Femur (tissue), 1 donor: ENCODE results near the gene CHRNA10.
"Not testable (repeated sequence)": the region's sequence is repeated elsewhere in the genome, so short reads cannot be mapped to it uniquely, and the experiment has no call there.

Experiments
- DNase-seq: peaks from one replicate; pipeline ENCODE4 v3.0.0-alpha.2; 2017

The CHRNA10 gene

GRCh38 chr11:3665336-3666022 lies 5.7 kb downstream of the CHRNA10 start:
- DNase-seq: no peak

GRCh38 chr11:3664032-3664630 lies 7.1 kb downstream of the CHRNA10 start:
- no peak for DNase-seq

GRCh38 chr11:3662856-3663255 lies 8.3 kb downstream of the CHRNA10 start:
- DNase-seq: no peak

- no peak for DNase-seq
Observed at GRCh38 chr11:3660960-3661359, 10.2 kb downstream of the CHRNA10 start.

- DNase-seq: no peak
Observed at GRCh38 chr11:3659595-3660515, 11.3 kb downstream of the CHRNA10 start.

- no peak for DNase-seq
Observed at GRCh38 chr11:3658252-3658651, 12.9 kb downstream of the CHRNA10 start.

- DNase-seq: not testable (repeated sequence)
Observed at GRCh38 chr11:3657331-3657730, 13.9 kb downstream of the CHRNA10 start.

- DNase-seq: no peak
Observed at GRCh38 chr11:3655547-3655946, 15.6 kb downstream of the CHRNA10 start.

GRCh38 chr11:3652514-3652913 lies 18.7 kb downstream of the CHRNA10 start:
- DNase-seq: not testable (repeated sequence)

- DNase-seq: not testable (repeated sequence)
Observed at GRCh38 chr11:3649374-3649773, 21.8 kb downstream of the CHRNA10 start.

- not testable (repeated sequence) for DNase-seq
Observed at GRCh38 chr11:3648843-3649242, 22.3 kb downstream of the CHRNA10 start.

GRCh38 chr11:3645552-3645951 lies 25.6 kb downstream of the CHRNA10 start:
- no peak for DNase-seq

GRCh38 chr11:3644817-3645235 lies 26.4 kb downstream of the CHRNA10 start, which contains the start of gene ART1:
Gene ART1 (plus strand): TSS chr11:3645128. CDS start chr11:3659214, 14,086 bp downstream.
- peak; percentile 39 for DNase-seq

GRCh38 chr11:3643102-3643546 lies 28.1 kb downstream of the CHRNA10 start:
- not testable (repeated sequence) for DNase-seq

GRCh38 chr11:3642071-3642951 lies 28.9 kb downstream of the CHRNA10 start:
- peak; percentile 91 for DNase-seq

GRCh38 chr11:3641701-3642070 lies 29.5 kb downstream of the CHRNA10 start, which contains the start of gene ART5:
Gene ART5 (minus strand): TSS chr11:3641992. CDS start chr11:3641862, 130 bp downstream.
- DNase-seq: no peak

GRCh38 chr11:3641191-3641590 lies 30.0 kb downstream of the CHRNA10 start:
- DNase-seq: no peak

- no peak for DNase-seq
Observed at GRCh38 chr11:3639841-3640240, 31.3 kb downstream of the CHRNA10 start.

- no peak for DNase-seq
Observed at GRCh38 chr11:3638513-3638912, 32.7 kb downstream of the CHRNA10 start.

- no peak for DNase-seq
Observed at GRCh38 chr11:3637201-3637600, 34.0 kb downstream of the CHRNA10 start.

GRCh38 chr11:3635641-3636375 lies 35.4 kb downstream of the CHRNA10 start:
- DNase-seq: no peak
